NB4 (cell line): ENCODE measurements around the gene PRICKLE2.

Source experiments
- POLR2A ChIP-seq: IDR thresholded peaks from 2 replicates; pipeline ENCODE4 v1.6.1; 2011; ENCODE audit warnings: mild to moderate bottlenecking; ENCODE audit not compliant: insufficient read length; ENCODE audit errors: extremely low read depth
- TF ChIP-seq, protein P1 (sequence below): IDR thresholded peaks from one replicate; pipeline ENCODE4 v1.5.1; 2012; ENCODE audit warnings: low read depth, low read length
- TF ChIP-seq, protein P2 (sequence below): IDR thresholded peaks from 2 replicates; pipeline ENCODE4 v1.6.1; 2011; ENCODE audit warnings: low read depth, low read length

DNA sequence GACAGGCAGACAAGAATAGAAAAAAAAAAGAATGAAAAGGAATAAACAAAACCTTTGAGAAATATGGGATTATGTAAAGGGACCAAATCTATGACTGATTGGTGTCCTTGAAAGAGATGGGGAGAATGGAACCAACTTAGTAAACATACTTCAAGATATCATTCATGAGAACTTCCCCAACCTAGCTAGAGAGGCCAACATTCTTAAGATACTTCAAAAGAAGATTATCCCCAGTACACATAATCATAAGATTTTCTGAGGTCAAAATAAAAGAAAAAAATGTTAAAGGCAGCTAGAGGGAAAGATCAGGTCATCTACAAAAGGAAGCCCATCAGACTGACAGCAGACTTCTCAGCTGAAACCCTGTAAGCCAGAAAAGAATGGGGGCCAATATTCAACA lies 110.6 kb downstream of the PRICKLE2 start:
- TF ChIP-seq, protein P1, sequence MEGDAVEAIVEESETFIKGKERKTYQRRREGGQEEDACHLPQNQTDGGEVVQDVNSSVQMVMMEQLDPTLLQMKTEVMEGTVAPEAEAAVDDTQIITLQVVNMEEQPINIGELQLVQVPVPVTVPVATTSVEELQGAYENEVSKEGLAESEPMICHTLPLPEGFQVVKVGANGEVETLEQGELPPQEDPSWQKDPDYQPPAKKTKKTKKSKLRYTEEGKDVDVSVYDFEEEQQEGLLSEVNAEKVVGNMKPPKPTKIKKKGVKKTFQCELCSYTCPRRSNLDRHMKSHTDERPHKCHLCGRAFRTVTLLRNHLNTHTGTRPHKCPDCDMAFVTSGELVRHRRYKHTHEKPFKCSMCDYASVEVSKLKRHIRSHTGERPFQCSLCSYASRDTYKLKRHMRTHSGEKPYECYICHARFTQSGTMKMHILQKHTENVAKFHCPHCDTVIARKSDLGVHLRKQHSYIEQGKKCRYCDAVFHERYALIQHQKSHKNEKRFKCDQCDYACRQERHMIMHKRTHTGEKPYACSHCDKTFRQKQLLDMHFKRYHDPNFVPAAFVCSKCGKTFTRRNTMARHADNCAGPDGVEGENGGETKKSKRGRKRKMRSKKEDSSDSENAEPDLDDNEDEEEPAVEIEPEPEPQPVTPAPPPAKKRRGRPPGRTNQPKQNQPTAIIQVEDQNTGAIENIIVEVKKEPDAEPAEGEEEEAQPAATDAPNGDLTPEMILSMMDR = no peak
- TF ChIP-seq POLR2A = no peak
- TF ChIP-seq, protein P2, sequence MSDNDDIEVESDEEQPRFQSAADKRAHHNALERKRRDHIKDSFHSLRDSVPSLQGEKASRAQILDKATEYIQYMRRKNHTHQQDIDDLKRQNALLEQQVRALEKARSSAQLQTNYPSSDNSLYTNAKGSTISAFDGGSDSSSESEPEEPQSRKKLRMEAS = no peak
